HFFc6 (cell line): ENCODE measurements around the gene TTC3. TPM values are rescaled to one million over a fixed set of nuclear protein-coding genes. Genes with fewer than 3 reads are reported as not detected.

Experiments
- DNase-seq: peaks from one replicate; pipeline ENCODE4 v3.0.0-alpha.2; 2018
- H3K27ac Mint-ChIP-seq: 2 replicates; pipeline ENCODE4 v1.8.0; 2020; ENCODE audit warnings: mild to moderate bottlenecking, mixed read lengths
- H3K27me3 Mint-ChIP-seq: 2 replicates; pipeline ENCODE4 v1.8.0; 2021; ENCODE audit warnings: mild to moderate bottlenecking, moderate library complexity, mixed read lengths; ENCODE audit not compliant: insufficient read depth
- H3K36me3 Mint-ChIP-seq: 2 replicates; pipeline ENCODE4 v1.8.0; 2021; ENCODE audit warnings: low read depth, mixed read lengths
- H3K4me1 Mint-ChIP-seq: 2 replicates; pipeline ENCODE4 v1.8.0; 2020; ENCODE audit warnings: low read depth, mixed read lengths
- H3K4me3 Mint-ChIP-seq: 2 replicates; pipeline ENCODE4 v1.8.0; 2020; ENCODE audit warnings: mild to moderate bottlenecking, moderate library complexity, mixed read lengths
- H3K9me3 Mint-ChIP-seq: 2 replicates; pipeline ENCODE4 v1.8.0; 2020; ENCODE audit warnings: mild to moderate bottlenecking, mixed read lengths
- total RNA-seq, 6 experiments: library from RNA; stranded (reverse); fragmentation: NEBNext Ultra II Directional; extraction: Animal tissue kit (Norgen Biotek cat#: 25700); gene quantifications; 2 replicates in 1 of 6; 3 replicates in 5 of 6; pipeline ENCODE4 v1.2.3, GENCODE V29; 2021
- TF ChIP-seq, protein P1 (sequence below): fragments of 200-600 bp; sonication (generic); IDR thresholded peaks from 2 replicates; pipeline ENCODE4 v1.5.0; 2021; ENCODE audit warnings: antibody characterized with exemption, mild to moderate bottlenecking

Gene TTC3
- total RNA-seq, 6 experiments from 2014 or later: 123 to 173 (median 134) TPM

DNA sequence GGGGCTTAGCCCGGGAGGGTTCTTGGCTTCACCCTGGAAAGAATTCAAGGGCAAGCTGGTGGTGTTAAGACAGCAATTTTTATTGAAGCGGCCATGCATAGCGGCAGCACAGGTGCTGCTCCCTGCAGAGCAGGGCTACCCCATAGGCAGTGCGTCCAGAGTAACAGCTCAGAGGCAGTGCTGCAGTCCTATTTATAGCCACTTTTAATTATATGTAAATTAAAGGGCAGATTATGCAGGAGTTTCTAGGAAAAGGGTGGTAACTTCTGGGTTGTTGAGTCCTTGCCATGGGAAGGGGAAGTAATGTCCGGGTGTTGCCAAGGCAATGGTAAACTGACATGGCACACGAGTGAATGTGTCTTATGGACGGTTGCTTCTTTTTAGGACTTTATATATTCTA is 137.1 kb downstream of the TTC3 start:
- no peaks in the 10 kb centered on the region for H3K9me3 Mint-ChIP-seq
- no peaks in the 10 kb centered on the region for H3K36me3 Mint-ChIP-seq
- no peak for DNase-seq
- H3K27ac Mint-ChIP-seq: no peak overlapping the region
- peaks cover 9% of the 10 kb centered on the region; the same call in 1 of the 2 replicates for H3K27me3 Mint-ChIP-seq
- TF ChIP-seq, protein P1, sequence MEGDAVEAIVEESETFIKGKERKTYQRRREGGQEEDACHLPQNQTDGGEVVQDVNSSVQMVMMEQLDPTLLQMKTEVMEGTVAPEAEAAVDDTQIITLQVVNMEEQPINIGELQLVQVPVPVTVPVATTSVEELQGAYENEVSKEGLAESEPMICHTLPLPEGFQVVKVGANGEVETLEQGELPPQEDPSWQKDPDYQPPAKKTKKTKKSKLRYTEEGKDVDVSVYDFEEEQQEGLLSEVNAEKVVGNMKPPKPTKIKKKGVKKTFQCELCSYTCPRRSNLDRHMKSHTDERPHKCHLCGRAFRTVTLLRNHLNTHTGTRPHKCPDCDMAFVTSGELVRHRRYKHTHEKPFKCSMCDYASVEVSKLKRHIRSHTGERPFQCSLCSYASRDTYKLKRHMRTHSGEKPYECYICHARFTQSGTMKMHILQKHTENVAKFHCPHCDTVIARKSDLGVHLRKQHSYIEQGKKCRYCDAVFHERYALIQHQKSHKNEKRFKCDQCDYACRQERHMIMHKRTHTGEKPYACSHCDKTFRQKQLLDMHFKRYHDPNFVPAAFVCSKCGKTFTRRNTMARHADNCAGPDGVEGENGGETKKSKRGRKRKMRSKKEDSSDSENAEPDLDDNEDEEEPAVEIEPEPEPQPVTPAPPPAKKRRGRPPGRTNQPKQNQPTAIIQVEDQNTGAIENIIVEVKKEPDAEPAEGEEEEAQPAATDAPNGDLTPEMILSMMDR: no peak
- H3K4me3 Mint-ChIP-seq: no peak overlapping the region
- peaks cover 16% of the 10 kb centered on the region for H3K4me1 Mint-ChIP-seq

DNA sequence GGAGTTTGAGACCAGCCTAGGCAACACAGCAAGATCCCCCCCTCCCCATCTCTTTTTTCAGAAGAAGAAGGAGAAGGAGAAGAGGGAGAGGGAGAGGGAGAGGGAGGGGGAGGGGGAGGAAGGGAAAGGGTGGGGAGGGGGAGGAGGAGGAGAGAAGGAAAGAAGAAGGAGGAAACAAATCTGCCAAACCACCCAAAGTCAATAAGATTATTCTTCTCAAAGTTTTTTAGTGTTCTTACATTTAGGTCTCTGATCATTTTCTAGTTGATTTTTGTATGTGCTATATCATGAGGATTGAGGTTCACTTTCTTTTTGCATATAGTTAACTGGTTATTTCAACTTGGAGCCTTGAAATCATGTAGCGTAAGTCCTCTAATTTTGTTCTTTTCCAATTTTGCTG is 137.7 kb downstream of the TTC3 start:
- H3K4me3 Mint-ChIP-seq: no peak overlapping the region
- TF ChIP-seq, protein P1: no peak

DNA sequence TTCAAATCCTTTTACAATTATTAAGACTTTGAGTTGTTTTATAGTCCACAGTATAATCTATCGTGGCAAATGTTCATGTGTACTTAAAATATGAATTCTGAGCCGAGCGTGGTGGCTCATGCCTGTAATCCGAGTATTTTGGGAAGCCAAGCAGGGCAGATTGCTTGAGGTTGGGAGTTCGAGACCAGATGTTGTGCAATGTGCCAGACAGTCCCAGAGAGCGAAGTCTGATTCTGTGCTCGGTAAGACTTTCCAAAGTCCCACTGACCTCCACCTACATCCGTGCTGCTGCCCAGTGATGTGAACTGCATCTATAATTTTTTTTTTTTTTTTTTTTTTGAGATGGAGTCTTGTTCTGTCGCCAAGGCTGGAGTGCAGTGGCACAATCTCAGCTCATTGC is 141.9 kb downstream of the TTC3 start:
- no peak overlapping the region for H3K27ac Mint-ChIP-seq
- TF ChIP-seq, protein P1: no peak
- H3K4me1 Mint-ChIP-seq: peaks cover 4% of the 10 kb centered on the region
- H3K27me3 Mint-ChIP-seq: no peaks in the 10 kb centered on the region
- no peaks in the 10 kb centered on the region for H3K9me3 Mint-ChIP-seq
- no peak overlapping the region for H3K4me3 Mint-ChIP-seq
- H3K36me3 Mint-ChIP-seq: peaks cover 10% of the 10 kb centered on the region; the same call in 1 of the 2 replicates
- no peak for DNase-seq

More for the DNA sequence above, 137.7 kb downstream of the TTC3 start:
- Mint-ChIP-seq H3K27ac (no peak overlapping the region), H3K9me3 (no peaks in the 10 kb centered on the region), H3K27me3 (peaks cover 9% of the 10 kb centered on the region; the same call in 1 of the 2 replicates), H3K4me1 (peaks cover 16% of the 10 kb centered on the region), H3K36me3 (no peaks in the 10 kb centered on the region)
- DNase-seq: no peak

DNA sequence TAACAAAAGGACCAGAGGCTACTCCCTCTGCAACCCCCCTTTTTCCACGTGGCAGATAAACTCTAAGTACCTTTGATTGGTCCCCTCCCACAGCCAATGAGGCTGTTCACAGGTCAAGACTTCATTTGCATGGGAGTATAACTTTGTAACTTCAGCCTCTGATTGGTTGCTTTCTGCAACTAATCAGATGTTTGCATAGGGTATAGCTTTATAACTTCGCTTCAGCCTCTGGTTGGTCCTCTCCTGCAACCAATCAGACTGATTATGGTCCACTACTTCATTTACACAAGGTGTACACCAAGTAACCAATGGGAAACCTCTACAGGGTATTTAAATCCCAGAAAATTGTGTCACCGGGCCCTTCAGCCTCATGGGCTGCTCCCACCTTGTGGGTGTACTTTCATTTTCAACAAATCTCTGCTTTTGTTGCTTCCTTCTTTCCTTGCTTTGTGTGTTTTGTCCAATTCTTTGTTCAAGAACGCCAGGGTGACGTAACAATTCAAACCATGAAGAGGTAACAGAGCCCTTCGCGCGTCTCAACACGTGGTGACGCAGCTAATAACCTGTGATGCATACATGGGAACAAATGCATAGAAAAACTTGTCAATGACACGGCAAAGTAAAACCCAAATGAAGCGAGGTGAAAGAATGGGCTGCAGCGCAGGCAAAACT is 146.8 kb downstream of the TTC3 start:
- Mint-ChIP-seq H3K27me3 (no peaks in the 10 kb centered on the region; the same call in 1 of the 2 replicates), H3K27ac (0 out of 2 replicates have a peak overlapping the region, but pooled peaks have one; percentile 83), H3K4me3 (peak overlapping the region; percentile 88), H3K4me1 (peaks cover 17% of the 10 kb centered on the region), H3K9me3 (peaks cover 6% of the 10 kb centered on the region), H3K36me3 (peaks cover 34% of the 10 kb centered on the region)
- TF ChIP-seq, protein P1: no peak
- DNase-seq: no peak

DNA sequence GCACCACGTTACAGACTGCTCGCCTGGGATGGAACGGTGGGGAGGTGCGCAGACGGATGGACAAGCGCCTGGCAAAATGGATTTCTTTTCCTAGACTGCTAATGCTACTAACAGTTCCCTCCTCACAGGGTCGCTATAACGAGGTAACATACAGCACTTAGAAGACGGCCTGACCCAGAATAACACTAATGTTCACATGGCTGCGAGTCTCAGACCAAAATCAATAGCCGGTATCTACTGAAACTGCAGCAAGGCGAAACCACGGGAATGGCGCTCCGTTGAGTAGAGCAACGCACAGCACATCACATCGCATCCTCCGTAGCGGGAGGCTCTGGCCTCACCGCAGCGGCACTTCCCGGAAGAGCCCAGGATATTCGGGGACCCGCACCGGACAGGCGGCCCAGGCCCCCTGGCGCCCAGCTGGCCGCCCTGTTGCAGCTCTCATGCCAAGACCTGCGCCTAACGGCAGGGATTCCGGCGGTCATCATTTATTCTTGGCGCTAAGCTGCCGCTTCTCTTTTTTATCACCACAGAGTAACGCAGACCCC is 147.5 kb downstream of the TTC3 start:
- Mint-ChIP-seq H3K9me3 (peaks cover 6% of the 10 kb centered on the region), H3K27me3 (no peaks in the 10 kb centered on the region; the same call in 1 of the 2 replicates), H3K36me3 (peaks cover 40% of the 10 kb centered on the region), H3K27ac (peak overlapping the region; percentile 83), H3K4me3 (peak overlapping the region; percentile 88), H3K4me1 (peaks cover 17% of the 10 kb centered on the region)
- TF ChIP-seq, protein P1: peak; percentile 47
- DNase-seq: peak; percentile 27
